ENCODE measurements around the gene SPPL2A.

Gene SPPL2A

GRCh38 chr15:50758712-50759205 lies 6.7 kb downstream of the SPPL2A start:
- TF ChIP-seq SIN3A (IDR thresholded peaks at IDR 0.05; ENCODE audit: borderline replicate concordance, insufficient read depth, low read length) (no peak), FOXP2 (optimal IDR thresholded peaks at IDR 0.05; ENCODE audit: borderline replicate concordance, extremely low read depth, extremely low read length, insufficient read depth) (no peak), TAF1 (IDR thresholded peaks at IDR 0.05; ENCODE audit: borderline replicate concordance, insufficient read depth, low read length) (no peak), POLR2AphosphoS5 (IDR thresholded peaks at IDR 0.05; ENCODE audit: low read depth, low read length) (no peak)

- TF ChIP-seq SIN3A (IDR thresholded peaks at IDR 0.05; ENCODE audit: borderline replicate concordance, insufficient read depth, low read length) (no peak), FOXP2 (optimal IDR thresholded peaks at IDR 0.05; ENCODE audit: borderline replicate concordance, extremely low read depth, extremely low read length, insufficient read depth) (no peak), REST (IDR thresholded peaks at IDR 0.05; ENCODE audit: insufficient read depth in 1 of 2, low read depth in 2 of 2, low read length in 2 of 2) (no peak), TAF1 (IDR thresholded peaks at IDR 0.05; ENCODE audit: borderline replicate concordance, insufficient read depth, low read length) (no peak), POLR2AphosphoS5 (IDR thresholded peaks at IDR 0.05; ENCODE audit: low read depth, low read length) (no peak)
These were observed 12.0 kb downstream of the SPPL2A start for GRCh38 chr15:50753463-50753862.

GRCh38 chr15:50751394-50751793 lies 14.1 kb downstream of the SPPL2A start:
- TF ChIP-seq REST (IDR thresholded peaks at IDR 0.05; ENCODE audit: insufficient read depth in 1 of 2, low read depth in 2 of 2, low read length in 2 of 2): no peak
- TF ChIP-seq TAF1 (IDR thresholded peaks at IDR 0.05; ENCODE audit: borderline replicate concordance, insufficient read depth, low read length): no peak
- TF ChIP-seq SIN3A (IDR thresholded peaks at IDR 0.05; ENCODE audit: borderline replicate concordance, insufficient read depth, low read length): no peak
- no peak for TF ChIP-seq POLR2AphosphoS5 (IDR thresholded peaks at IDR 0.05; ENCODE audit: low read depth, low read length)
- TF ChIP-seq FOXP2 (optimal IDR thresholded peaks at IDR 0.05; ENCODE audit: borderline replicate concordance, extremely low read depth, extremely low read length, insufficient read depth): no peak

GRCh38 chr15:50750227-50750705 lies 15.2 kb downstream of the SPPL2A start:
- TF ChIP-seq TAF1 (IDR thresholded peaks at IDR 0.05; ENCODE audit: borderline replicate concordance, insufficient read depth, low read length) (no peak), SIN3A (IDR thresholded peaks at IDR 0.05; ENCODE audit: borderline replicate concordance, insufficient read depth, low read length) (no peak), FOXP2 (optimal IDR thresholded peaks at IDR 0.05; ENCODE audit: borderline replicate concordance, extremely low read depth, extremely low read length, insufficient read depth) (no peak), POLR2AphosphoS5 (IDR thresholded peaks at IDR 0.05; ENCODE audit: low read depth, low read length) (no peak), REST (IDR thresholded peaks at IDR 0.05; ENCODE audit: insufficient read depth in 1 of 2, low read depth in 2 of 2, low read length in 2 of 2) (no peak)

GRCh38 chr15:50747523-50747922 lies 18.0 kb downstream of the SPPL2A start:
- TF ChIP-seq FOXP2 (optimal IDR thresholded peaks at IDR 0.05; ENCODE audit: borderline replicate concordance, extremely low read depth, extremely low read length, insufficient read depth) (no peak), TAF1 (IDR thresholded peaks at IDR 0.05; ENCODE audit: borderline replicate concordance, insufficient read depth, low read length) (no peak), SIN3A (IDR thresholded peaks at IDR 0.05; ENCODE audit: borderline replicate concordance, insufficient read depth, low read length) (no peak), REST (IDR thresholded peaks at IDR 0.05; ENCODE audit: insufficient read depth in 1 of 2, low read depth in 2 of 2, low read length in 2 of 2) (no peak), POLR2AphosphoS5 (IDR thresholded peaks at IDR 0.05; ENCODE audit: low read depth, low read length) (no peak)

Data from PFSK-1 (cell line).